CD4-positive, alpha-beta T cell (primary cell): ENCODE measurements around the gene SUSD5. TPM values are rescaled to one million over a fixed set of nuclear protein-coding genes. Genes with fewer than 3 reads are reported as not detected.

Experiments
- ATAC-seq: fragments of 200-7000 bp; cut with Tn5 transposase; one replicate; pipeline ENCODE4 v1.10.0; 2022; ENCODE audit warnings: mild to moderate bottlenecking; ENCODE audit not compliant: poor library complexity
- CTCF ChIA-PET: fragments of 350-600 bp; sonication (Branson Sonifier 250); formaldehyde crosslinking; loops from one replicate; lab custom pipeline; 2021; ENCODE audit warnings: antibody characterized with exemption, inconsistent platforms; lab: Charles Lee
- POLR2A ChIA-PET: fragments of 350-600 bp; sonication (Branson Sonifier 250); formaldehyde crosslinking; loops from one replicate; lab custom pipeline; 2021; ENCODE audit warnings: antibody characterized with exemption, inconsistent platforms; lab: Charles Lee
- DNase-seq, 14 experiments: peaks; one replicate each; pipeline ENCODE4 v3.0.0-alpha.2; 2013 to 2020; ENCODE audit warnings: mixed read lengths in 2 of 14
- H3K27ac ChIP-seq, 2 donors: one replicate each; pipeline versions ENCODE4 v1.5.1 to v1.7.0; 2013; ENCODE audit warnings: low read length in 2 of 2, low read depth in 1 of 2, mild to moderate bottlenecking in 1 of 2
- H3K27me3 ChIP-seq, 2 experiments: 1 replicate in 1 of 2; 2 replicates in 1 of 2; pipeline versions ENCODE4 v1.6.1 to v1.7.0; 2013; ENCODE audit warnings: low read length in 2 of 2, control low read depth in 1 of 2, mild to moderate bottlenecking in 1 of 2, moderate library complexity in 1 of 2; ENCODE audit not compliant: insufficient read depth in 2 of 2, control insufficient read depth in 1 of 2
- H3K36me3 ChIP-seq: one replicate; pipeline ENCODE4 v1.6.1; 2013; ENCODE audit warnings: low read length, control low read depth; ENCODE audit not compliant: insufficient read depth
- H3K4me1 ChIP-seq: one replicate; pipeline ENCODE4 v1.6.1; 2013; ENCODE audit warnings: low read length, control low read depth; ENCODE audit not compliant: insufficient read depth
- H3K4me3 ChIP-seq: one replicate; pipeline ENCODE4 v1.5.1; 2013; ENCODE audit warnings: mild to moderate bottlenecking, low read length, moderate library complexity
- H3K9me3 ChIP-seq, 2 experiments: 1 replicate in 1 of 2; 2 replicates in 1 of 2; pipeline versions ENCODE4 v1.6.1 to v1.7.0; 2013; ENCODE audit warnings: low read length in 2 of 2, mild to moderate bottlenecking in 2 of 2, control low read depth in 1 of 2, moderate library complexity in 1 of 2; ENCODE audit not compliant: control insufficient read depth in 1 of 2, insufficient read depth in 1 of 2
- H3K27ac Mint-ChIP-seq: one replicate; pipeline ENCODE4 v1.8.0; 2020; ENCODE audit warnings: mixed read lengths
- H3K27me3 Mint-ChIP-seq: one replicate; pipeline ENCODE4 v1.8.0; 2021; ENCODE audit warnings: mixed read lengths
- H3K36me3 Mint-ChIP-seq: one replicate; pipeline ENCODE4 v1.8.0; 2021; ENCODE audit warnings: low read depth, mixed read lengths
- H3K4me1 Mint-ChIP-seq: one replicate; pipeline ENCODE4 v1.8.0; 2021; ENCODE audit warnings: low read depth, mixed read lengths
- H3K4me3 Mint-ChIP-seq: one replicate; pipeline ENCODE4 v1.8.0; 2020; ENCODE audit warnings: mild to moderate bottlenecking, mixed read lengths
- H3K9me3 Mint-ChIP-seq: one replicate; pipeline ENCODE4 v1.8.0; 2020; ENCODE audit warnings: mixed read lengths
- intact Hi-C, 2 experiments: fragments of 100-400 bp; cut with DNase I in 1 of 2; cut with micrococcal nuclease in 1 of 2; formaldehyde crosslinking; loops; one replicate each; pipeline versions ENCODE4 v1.15.1 to v1.9.0; 2023 to 2025; cut with DNase I, micrococcal nuclease
- total RNA-seq, 174 experiments: library from RNA in 2 of 174; stranded (reverse) in 2 of 174; gene quantifications; one replicate each; pipeline ENCODE4 v1.2.3 and lab custom pipeline; 2021 to 2026
- TF ChIP-seq, protein P1 (sequence below): fragments of 200-600 bp; IDR thresholded peaks from one replicate; pipeline ENCODE4 v1.8.0; 2022; ENCODE audit warnings: antibody characterized with exemption, mild to moderate bottlenecking

SUSD5 gene
- total RNA-seq, 2 experiments from 2014 or later, result not detected

DNA sequence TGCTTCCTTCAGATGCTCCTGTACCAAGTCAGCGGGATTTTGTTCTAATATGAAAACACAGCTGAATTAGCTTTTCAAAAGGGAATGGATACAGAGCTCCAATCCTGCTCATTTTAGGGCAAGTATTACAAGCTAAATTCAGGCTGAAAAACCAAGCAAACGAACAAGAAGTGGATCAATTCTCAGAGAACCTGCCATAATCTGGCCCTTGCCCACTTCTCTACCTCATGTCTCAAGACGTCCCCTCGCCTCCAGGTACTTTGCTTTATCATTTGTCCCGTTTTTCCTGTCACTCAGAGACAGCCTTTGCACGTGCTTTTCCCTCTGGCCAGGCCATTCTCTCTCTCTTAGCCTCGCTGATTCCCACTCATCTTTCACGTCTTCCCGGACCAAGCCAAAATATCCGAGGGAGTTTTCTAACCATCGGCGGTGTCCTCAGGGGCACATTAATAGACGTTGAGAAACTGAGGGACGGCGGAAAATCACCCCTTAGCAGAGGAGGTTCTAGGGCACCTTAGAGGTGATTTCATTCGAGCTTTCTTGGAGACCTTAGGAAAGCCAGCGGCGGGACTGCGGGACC, 654 bp downstream of the SUSD5 start:
- DNase-seq (no peak), ATAC-seq (no peak)
- Histone ChIP-seq H3K27me3 (peaks cover 21 to 49% of the 10 kb centered on the region in 2 experiments), H3K27ac (no peak overlapping the region), H3K9me3 (no peaks in the 10 kb centered on the region), H3K4me3 (no peak overlapping the region), H3K36me3 (no peaks in the 10 kb centered on the region), H3K4me1 (peaks cover 3% of the 10 kb centered on the region)
- no peak overlapping the region for H3K4me3 Mint-ChIP-seq
- POLR2A ChIA-PET, result interaction anchor here (0.6 kb wide), 1 partner anchor 92 kb away, joined by 4 read pairs; no protein-coding TSS in a partner anchor
- H3K27me3 Mint-ChIP-seq, result peaks cover 66% of the 10 kb centered on the region
- TF ChIP-seq, protein P1, sequence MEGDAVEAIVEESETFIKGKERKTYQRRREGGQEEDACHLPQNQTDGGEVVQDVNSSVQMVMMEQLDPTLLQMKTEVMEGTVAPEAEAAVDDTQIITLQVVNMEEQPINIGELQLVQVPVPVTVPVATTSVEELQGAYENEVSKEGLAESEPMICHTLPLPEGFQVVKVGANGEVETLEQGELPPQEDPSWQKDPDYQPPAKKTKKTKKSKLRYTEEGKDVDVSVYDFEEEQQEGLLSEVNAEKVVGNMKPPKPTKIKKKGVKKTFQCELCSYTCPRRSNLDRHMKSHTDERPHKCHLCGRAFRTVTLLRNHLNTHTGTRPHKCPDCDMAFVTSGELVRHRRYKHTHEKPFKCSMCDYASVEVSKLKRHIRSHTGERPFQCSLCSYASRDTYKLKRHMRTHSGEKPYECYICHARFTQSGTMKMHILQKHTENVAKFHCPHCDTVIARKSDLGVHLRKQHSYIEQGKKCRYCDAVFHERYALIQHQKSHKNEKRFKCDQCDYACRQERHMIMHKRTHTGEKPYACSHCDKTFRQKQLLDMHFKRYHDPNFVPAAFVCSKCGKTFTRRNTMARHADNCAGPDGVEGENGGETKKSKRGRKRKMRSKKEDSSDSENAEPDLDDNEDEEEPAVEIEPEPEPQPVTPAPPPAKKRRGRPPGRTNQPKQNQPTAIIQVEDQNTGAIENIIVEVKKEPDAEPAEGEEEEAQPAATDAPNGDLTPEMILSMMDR, result no peak
- CTCF ChIA-PET, result no interaction called here
- H3K36me3 Mint-ChIP-seq, result no peaks in the 10 kb centered on the region
- peaks cover 6% of the 10 kb centered on the region for H3K4me1 Mint-ChIP-seq
- intact Hi-C loops, result no loop called here
- no peaks in the 10 kb centered on the region for H3K9me3 Mint-ChIP-seq
- H3K27ac Mint-ChIP-seq, result no peak overlapping the region

GRCh38 chr3:33215739-33216138, 2.9 kb downstream of the SUSD5 start:
- peaks cover 6% of the 10 kb centered on the region for H3K4me1 Mint-ChIP-seq
- ATAC-seq, result no peak
- POLR2A ChIA-PET, result no interaction called here

GRCh38 chr3:33212406-33212805, 6.2 kb downstream of the SUSD5 start:
- H3K27ac Mint-ChIP-seq, result no peak overlapping the region
- Histone ChIP-seq H3K36me3 (no peaks in the 10 kb centered on the region), H3K27ac (no peak overlapping the region), H3K27me3 (peaks cover 7 to 42% of the 10 kb centered on the region in 2 experiments), H3K4me1 (no peaks in the 10 kb centered on the region), H3K4me3 (no peak overlapping the region), H3K9me3 (peaks cover 4 to 11% of the 10 kb centered on the region in 2 experiments)
- ATAC-seq, result no peak
- H3K36me3 Mint-ChIP-seq, result no peaks in the 10 kb centered on the region
- TF ChIP-seq, protein P1, result no peak
- H3K27me3 Mint-ChIP-seq, result peaks cover 68% of the 10 kb centered on the region
- peaks cover 10% of the 10 kb centered on the region for H3K9me3 Mint-ChIP-seq
- DNase-seq, result no peak
- intact Hi-C loops, result no loop called here
- no peak overlapping the region for H3K4me3 Mint-ChIP-seq
- ChIA-PET POLR2A (no interaction called here), CTCF (no interaction called here)
- no peaks in the 10 kb centered on the region for H3K4me1 Mint-ChIP-seq

More at GRCh38 chr3:33215739-33216138, 2.9 kb downstream of the SUSD5 start:
- Mint-ChIP-seq H3K27ac (no peak overlapping the region), H3K4me3 (no peak overlapping the region), H3K36me3 (no peaks in the 10 kb centered on the region), H3K27me3 (peaks cover 68% of the 10 kb centered on the region), H3K9me3 (no peaks in the 10 kb centered on the region)
- Histone ChIP-seq H3K36me3 (no peaks in the 10 kb centered on the region), H3K4me3 (no peak overlapping the region), H3K4me1 (peaks cover 3% of the 10 kb centered on the region), H3K9me3 (no peaks in the 10 kb centered on the region), H3K27me3 (peaks cover 25 to 52% of the 10 kb centered on the region in 2 experiments), H3K27ac (no peak overlapping the region)
- intact Hi-C loops, result no loop called here
- no peak for DNase-seq
- TF ChIP-seq, protein P1, result no peak
- CTCF ChIA-PET, result no interaction called here
